Colon (tissue), 2 donors: ENCODE results near the gene CHID1.

Experiments used
- FAIRE-seq: peaks from 2 replicates; lab custom pipeline; 2012; peaks lifted over from hg19 to GRCh38; lab: Jason Lieb, UNC
- donor health status: control.
- donor health status: control.

The CHID1 gene

DNA sequence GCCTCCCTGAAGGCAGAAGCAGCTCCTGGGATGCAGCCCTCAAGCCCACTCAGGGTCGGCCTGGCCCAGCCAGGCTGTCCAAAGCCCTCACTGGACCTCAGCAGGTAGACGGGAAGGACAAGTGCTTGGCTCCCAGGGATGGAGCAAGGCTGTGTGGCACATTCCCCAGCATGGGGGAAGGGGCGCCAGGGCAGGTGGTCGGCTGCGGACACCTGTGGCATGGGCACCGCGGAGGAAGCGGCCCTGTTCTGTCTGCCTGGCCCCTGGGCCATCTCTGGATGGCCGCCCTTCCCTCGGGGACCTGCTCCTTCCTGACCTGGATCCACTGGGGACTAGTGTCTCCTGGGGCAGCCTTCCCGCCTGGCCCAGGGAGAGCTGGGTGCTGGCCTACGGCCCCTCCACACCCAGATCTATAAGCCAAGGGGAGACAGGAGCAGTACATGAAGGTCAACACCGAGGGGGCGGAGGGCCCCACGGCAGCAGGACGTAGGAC, 26.0 kb downstream of the CHID1 start:
- FAIRE-seq: no peak

DNA sequence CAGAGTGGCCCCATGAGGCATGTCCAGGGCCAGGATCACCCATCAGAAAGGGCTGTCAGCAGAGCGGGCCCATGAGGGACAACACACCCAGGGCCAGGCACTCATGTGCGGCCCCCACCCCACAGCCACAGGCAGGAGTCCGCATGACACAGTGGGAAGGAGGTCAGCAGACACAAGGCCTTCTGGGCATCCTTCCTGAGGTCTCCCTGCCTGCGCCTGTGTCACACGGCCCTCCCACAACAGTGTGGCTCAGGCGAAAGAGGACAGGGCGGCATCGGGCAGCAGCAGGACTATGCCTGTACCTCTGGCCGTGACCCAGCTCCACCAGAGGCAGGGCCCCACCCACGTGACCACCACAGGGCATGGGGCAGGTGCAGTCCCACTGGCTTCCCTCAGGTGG, 27.1 kb downstream of the CHID1 start:
- FAIRE-seq: no peak

DNA sequence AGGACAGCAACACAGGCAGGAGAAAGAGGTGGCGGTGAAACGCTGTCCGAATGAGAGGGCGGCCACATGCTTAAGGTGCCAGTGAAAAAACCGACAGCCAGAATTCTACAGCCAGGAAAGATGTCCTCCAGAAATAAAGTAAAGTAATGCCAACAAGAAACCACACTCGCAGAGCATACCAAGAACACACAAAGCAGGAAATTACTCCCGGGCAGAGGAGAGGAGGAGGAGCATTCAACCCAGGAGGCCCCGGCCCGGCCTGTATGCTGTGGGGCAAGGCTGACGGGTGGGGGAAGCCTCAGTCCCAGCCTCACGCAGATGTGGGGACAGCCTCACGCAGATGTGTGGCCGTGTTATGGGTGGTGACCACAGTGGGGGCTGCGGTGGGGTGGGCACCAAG, 28.0 kb downstream of the CHID1 start:
- no peak for FAIRE-seq

DNA sequence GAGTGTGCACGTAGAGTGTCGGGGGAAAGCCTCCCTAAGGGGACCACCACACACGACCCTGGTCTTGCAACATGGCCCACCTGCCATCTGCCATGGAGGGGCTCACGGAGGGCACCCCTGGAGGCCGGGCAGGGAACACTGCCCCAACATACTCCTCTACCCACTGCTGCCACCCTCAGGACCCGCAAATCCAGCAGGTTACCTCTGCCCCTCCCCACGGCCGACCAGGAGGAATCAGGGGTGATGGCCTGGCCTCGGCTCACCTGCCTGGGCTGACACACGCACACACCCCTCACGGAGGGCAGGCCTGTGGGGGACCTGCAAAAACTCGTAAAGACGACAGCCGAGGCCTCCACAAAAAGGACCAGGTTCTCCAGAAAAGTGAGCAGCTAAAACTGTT, 30.2 kb downstream of the CHID1 start:
- no peak for FAIRE-seq

DNA sequence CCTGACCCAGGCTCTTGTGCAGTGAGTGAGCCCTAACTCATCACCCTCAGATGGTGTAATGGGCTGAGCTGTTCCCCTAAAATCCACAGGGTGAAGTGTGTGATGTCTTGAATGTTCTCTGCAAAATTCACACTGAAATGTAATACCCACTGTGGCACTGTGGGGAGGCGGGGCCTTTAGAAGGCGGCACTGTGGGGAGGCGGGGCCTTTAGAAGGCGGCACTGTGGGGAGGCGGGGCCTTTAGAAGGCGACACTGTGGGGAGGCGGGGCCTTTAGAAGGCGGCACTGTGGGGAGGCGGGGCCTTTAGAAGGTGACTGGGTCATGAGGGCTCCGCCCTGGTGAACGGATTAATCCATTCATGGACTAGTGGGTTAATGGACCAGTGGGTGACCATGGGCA, 33.0 kb downstream of the CHID1 start:
- FAIRE-seq: no peak

DNA sequence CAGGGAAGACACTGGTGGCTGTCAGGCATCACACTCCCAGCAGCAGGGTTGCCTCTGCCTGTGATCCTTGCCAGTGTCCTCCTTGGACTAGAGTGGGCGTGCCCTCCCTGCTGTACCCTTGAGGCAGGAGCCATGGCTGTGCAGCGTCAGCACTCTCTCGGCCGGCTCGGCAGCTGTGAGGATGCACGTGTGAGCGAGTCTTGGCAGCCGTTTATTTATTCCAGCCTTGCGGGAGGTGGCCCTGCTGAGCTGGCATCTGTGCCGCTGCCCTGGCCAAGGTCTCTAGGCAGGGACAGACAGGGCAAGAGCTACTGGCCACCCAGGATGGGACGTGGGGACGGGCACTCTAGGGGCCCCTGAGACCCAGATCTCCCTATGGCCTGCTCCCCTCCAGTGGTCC, 34.1 kb downstream of the CHID1 start:
- FAIRE-seq: no peak

DNA sequence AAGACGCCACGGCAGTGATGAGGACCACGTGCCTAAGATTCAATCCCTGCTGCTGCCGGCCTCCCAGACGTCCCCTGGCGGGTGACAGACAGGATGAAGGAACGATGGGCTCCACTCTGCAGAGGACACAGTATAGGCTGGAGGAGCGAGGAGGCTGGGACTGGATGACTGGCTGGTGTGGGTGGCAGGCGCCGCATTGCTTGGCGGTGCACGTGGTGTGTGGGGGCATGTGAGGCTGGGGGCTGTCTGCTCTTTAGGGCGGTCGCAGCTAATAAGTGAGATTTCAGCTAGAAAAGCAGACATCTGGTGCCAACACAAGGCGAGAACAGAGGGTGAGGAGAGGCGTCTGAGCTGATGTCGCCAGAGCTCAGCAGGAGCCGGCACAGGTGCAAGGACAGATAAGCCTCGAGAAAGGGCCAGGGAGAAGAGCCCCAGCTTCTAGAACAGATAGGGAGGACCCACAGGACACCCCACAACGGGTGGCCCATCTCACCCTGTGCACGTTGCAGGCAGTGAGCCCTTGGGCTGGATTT, 34.8 kb downstream of the CHID1 start:
- no peak for FAIRE-seq

DNA sequence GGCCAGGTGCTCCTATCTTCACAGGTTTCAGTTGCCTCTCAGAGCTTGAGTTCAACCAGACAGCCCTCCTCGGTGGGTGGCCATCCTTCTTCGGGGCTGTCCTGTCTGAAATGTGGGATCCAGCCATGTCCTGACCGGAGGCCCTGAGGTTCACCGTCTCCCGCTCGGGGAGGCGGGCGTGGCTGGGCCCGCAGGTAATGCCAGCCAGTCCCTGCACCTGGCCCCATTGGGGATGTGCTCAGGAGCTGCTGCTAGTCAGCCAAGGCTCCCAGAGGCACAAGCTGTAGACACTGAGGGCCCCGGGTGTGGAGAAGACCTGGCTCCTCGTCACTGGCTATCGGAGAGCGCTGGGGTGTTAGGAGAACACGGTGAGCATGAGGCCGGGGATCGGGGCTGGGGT, 35.4 kb downstream of the CHID1 start:
- no peak for FAIRE-seq

DNA sequence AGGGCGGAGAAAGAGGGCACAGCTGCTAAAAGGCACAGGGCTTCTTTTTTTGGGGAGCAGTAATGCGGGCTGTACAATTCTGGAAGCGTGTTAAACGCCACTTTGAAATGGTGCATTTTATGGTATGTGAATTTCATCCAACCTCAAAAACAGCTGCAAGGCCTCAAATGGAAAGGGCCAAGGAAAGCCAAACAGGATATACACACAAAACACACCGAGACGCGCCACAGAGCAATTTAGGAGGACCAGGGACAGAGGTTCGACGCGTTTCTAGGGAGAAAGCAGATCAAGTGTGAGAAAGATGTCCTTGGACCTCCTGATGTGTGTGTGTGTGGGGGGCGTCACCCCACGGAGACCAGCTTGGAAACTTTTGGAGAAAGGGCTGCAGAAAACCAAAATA, 36.9 kb downstream of the CHID1 start:
- no peak for FAIRE-seq

DNA sequence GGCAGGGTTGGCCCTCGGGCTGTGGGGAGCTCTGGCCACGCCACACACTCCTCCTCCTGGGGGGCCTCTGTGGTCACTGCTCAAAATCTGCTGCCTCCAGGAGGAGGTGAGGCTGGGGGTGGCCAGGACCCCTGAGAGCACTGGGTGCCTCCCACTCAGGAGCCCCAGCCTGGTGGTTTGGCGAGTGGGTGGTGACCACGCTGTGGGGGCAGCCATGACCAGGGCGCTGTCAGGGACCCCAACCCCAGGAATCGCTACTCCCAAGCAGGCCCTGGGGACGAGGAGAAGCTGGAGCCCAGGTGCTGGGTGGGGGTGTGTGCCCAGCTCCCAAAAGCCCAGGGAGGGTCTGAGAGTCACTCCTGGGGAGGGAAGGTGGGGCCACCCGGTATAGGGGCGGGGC, 37.8 kb downstream of the CHID1 start:
- FAIRE-seq: no peak

DNA sequence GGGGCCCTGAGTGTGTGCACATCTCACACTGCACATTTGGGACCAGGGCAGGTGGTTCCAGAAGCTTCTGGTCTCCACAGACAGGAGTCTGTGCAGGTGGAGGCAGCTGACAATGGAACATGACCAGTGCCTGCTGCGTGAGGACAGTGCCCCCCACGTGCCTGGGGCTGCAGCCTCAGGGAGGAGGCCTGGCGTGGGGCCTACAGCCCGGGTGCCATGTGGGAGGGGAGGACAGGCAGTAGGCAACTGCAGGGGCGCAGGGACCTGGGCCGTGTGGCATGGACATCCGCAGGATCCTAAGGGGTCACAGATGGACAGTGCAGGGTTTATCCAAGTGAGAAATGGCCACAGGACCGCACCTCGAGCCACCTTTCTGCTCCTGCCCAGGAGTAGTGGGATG, 39.1 kb downstream of the CHID1 start:
- FAIRE-seq: no peak

DNA sequence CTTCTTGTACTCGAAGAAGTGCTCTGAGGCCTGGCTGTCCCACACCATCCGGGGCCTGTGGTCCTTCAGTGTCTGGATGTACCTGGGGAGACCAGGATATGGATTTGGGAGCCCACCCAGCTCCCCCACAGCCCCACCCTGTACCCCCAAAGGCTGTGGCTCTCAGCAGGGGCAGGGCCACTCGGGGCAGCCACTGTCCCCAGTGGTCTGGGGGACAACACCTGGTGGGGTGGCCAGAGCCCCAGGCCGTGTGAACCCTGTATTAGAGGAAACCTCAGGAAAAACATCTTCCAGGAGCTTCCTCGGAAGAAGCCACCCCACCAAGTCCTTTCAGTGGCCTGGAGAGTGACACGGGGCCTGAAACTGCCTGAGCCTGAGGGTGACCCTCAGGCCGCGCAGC, 40.2 kb downstream of the CHID1 start:
- no peak for FAIRE-seq

DNA sequence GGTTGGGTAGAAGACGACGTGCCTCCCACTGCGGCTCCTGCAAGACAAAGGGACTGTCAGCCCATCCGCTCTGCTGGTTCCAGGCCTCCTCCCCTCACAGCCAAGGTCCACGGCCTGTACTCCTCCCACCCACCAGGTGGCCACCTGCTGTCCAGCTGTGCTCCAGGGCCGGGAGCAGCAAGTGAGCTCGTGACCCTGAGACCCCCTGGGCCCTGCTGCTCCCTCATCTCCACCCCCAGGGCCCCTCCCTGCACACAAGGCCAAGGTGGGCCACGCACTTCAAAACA, 40.5 kb downstream of the CHID1 start:
- no peak for FAIRE-seq

DNA sequence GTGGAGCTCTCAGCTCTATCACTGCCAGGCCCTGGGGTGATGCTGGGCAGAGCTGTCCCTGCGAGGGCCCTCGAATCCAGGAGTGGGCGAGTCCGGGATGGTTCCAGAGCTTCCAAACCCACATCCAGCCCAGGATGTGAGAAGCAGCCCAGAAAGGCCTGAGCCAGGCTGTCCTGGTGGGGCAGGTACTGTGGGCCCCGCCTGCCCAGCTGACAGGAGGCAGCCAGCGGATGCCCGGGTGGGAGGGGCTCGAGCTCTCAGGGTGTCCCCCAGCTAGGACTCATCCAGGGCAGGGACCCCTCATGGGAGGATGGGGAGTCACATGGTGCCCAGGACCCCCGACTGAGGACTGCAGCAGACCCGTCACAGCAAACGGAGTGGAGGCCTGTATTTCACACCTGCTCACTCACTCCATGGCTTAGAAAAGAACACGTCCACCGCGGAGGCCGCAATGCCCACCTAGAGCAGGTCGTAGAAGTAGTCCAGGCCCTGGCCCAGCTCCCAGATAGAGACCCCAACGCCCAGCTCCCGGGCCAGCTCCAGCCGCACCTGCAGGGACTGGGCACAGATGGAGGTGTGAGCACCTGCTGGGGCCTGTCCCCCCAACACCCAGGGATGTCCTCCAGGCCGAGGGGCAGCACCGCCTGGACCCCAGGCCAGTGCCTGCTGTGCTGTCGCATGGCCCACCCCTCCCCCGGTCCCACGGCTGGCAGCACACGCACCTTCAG, 41.0 kb downstream of the CHID1 start:
- no peak for FAIRE-seq

DNA sequence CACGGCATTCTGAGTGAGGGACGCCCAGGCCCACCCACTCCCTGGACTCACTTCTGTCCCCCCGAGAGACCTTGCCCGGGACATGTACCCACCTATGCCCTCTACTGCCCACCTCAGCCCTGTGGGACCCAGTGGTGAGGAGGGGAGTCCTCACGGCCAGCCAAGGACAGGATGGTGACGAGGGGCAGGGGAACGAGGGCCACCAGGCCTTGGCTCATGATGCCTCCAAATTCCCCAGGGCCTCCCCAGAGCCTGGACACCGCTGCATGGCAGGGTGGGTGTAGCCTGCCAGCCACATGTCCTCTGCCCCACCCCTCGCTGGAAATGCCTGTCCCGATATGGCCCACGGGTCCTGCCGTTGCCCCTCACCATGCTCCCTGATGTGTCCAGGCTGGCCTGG, 41.8 kb downstream of the CHID1 start:
- FAIRE-seq: no peak

DNA sequence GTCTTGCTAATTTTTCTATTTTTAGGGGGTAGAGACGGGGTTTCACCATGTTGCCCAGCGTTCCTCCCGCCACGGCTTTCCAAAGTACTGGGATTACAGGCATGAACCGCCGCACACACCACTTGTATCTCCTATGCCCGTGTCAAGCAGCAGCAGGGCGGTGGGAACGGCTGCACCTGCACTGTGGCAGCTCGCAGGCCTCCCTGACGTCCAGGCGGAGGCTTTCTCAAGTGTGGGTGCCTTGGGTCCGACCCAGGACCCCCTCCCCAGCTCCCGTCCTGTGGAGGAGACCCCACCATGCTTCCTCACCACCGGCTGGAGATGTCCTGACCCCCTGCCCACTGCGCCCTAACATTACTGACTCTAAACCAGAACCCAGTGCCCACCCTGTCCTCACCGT, 42.2 kb downstream of the CHID1 start:
- no peak for FAIRE-seq

DNA sequence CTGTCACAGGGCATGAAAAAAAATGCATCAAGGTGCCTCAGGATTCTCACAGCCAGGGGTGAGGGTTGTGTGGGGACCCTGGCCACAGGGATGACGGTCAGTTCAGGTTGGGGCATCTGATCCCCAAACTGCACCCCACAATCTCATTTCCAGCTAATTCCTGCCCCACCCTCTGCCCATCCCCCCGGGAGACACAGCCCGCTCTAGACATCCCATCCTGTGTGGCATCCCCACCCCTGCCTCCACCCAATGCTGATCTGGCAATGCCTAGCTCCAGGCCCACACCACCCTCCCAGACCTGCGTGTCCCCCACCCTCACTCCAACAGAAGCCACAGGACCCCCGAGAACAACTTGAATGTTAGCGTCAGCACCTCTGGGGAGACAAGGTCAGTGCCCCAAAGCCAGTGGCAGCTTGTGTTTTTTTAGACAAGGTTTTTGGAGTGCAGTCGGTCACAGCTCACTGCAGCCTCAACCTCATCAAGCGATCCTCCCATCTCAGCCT, 42.7 kb downstream of the CHID1 start:
- no peak for FAIRE-seq

DNA sequence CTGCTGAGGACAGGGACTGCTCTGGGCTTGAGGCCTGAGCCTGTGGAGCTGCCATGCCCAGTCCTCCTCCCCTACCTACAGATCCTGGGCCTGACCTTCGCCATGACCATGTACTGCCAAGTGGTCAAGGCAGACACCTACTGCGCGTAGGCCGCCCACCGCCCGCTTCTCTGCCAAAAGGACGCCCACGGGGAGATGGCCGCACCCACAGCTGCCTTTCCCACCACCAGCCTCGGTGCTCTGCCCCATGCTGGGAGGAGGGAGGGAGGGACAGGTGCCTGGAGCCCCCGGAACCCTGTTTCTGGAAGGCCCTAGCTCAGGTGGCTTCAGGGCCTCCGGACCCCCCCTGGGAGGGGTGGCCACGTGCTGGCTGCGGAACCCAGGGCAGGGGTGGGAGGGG, 44.1 kb downstream of the CHID1 start:
- FAIRE-seq: no peak

DNA sequence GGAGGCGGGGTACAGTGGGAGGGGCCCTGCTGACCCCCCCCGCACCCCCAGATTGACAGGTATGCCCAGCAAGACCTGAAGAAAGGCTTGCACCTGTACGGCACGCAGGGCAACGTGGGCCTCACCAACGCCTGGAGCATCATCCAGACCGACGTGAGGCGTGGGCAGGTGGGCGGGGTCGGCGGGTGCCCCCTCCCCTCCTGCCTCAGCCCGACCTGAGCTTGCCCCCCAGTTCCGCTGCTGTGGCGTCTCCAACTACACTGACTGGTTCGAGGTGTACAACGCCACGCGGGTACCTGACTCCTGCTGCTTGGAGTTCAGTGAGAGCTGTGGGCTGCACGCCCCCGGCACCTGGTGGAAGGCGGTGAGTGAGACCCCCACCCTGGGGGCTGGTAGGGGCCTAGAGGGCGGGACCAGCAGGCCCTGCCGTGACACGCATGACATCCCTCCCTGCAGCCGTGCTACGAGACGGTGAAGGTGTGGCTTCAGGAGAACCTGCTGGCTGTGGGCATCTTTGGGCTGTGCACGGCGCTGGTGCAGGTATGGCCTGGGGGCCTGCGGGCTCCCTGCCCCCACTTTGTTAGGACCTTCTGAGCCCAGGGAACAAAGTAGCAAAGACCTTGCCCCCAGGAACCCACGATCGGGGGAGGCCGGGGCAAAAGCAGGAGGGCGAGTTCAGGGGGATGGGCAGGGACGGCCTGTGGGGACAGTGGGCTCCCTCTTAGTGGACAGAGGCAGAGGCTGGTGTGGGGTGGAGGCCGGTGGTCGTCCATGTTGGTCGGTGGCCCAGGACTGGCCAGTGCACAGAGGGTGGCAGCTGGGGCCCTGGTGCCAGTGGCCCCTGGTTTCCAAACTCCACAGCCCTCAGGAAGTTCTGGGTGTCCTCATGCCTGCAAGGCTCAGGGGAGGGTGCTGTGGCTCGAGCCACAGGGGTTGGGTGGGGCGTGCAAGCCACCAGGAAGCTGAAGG, 44.9 kb downstream of the CHID1 start:
- no peak for FAIRE-seq

DNA sequence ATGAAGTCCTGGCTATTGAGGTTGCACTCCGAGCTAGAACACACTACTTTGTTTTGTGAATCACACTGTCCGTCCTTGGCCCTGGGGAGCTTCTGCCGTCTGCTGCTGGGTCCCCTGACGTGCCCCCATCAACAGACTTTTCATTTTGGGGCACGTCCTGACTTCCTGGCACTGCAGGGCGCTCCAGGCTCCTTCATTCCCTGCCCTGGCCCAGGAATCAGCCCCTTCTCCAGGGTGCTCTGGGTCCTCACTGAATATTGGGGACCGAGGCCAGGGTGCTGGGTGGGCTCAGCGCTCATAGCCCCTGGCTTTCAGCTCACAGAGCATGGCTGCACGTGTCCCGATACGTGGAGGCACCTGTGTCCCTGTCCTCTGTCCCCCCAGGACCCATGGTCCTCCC, 45.7 kb downstream of the CHID1 start:
- no peak for FAIRE-seq

DNA sequence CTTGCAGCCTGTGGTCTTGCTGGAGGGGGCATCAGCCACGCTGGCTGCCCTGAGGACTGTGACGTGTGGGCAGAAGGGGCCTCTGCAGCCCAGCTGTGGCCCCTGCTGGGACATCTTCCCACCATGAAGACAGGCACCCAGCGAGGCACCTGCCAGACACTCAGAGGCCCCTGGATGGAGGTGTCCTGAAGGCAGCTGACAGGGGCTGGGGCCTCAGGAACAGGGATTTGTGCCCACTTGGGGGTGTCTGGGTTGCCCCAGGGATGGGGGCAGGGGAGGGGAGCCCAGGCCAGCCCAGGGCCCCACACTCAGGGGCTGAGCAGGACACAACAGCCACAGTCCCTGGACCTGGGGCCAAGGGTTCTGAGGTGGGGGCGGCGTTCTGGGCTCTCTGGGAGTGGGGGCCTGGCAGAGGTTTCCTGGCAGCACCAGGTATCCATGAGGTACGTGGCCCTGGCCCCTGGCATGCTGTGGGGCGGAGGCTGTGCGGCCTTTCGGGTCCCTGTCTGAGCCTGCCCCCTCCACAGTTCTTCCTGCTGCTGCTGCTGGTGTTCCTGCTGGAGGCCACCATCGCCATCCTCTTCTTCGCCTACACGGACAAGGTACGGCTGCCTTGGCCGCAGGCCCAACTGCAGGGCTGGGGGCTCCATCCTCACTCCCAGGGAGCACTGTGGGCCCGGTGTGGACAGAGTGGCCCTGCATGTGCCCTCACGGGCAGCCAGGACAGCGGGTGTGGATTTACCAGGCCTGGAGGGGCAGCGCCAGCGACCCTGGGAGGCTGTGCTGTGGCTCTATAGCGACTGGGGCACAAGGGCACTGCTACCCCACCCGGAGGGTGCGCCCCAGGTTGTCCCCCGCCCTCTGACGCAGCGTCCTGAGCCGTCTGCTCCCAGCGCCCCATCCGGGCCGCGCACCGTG, 46.4 kb downstream of the CHID1 start:
- no peak for FAIRE-seq
